Panc1 (cell line): Measurements from ENCODE around the gene APCDD1. TPM values are rescaled to one million over a fixed set of nuclear protein-coding genes. Genes with fewer than 3 reads are reported as not detected.

Source experiments
- ATAC-seq: fragments of 200-7000 bp; cut with Tn5 transposase; 2 replicates; pipeline ENCODE4 v1.9.1; 2020; ENCODE audit warnings: mild to moderate bottlenecking, moderate library complexity
- BruUV-seq: library from RNA; stranded (reverse); fragments of 400-500 nt; replicated peaks from 2 replicates; lab custom pipeline; 2021; lab: Mats Ljungman, UMichigan
- CTCF ChIA-PET: fragments of 300-600 bp; sonication (Branson Sonifier 250); formaldehyde crosslinking; loops from one replicate; lab custom pipeline; 2022; ENCODE audit warnings: antibody characterized with exemption; lab: Charles Lee
- POLR2A ChIA-PET: fragments of 300-600 bp; sonication (Branson Sonifier 250); formaldehyde crosslinking; loops from one replicate; lab custom pipeline; 2022; ENCODE audit warnings: antibody characterized with exemption; lab: Charles Lee
- DNase-seq: peaks from one replicate; pipeline ENCODE4 v3.0.0-alpha.2; 2010; ENCODE audit warnings: low read depth, low spot score
- H3K27ac ChIP-seq: 2 replicates; pipeline ENCODE4 v1.5.1; 2011; ENCODE audit warnings: mild to moderate bottlenecking, low read length, inconsistent platforms
- H3K27me3 ChIP-seq: fragments of 200-500 bp; sonication (Bioruptor generic); 2 replicates; pipeline ENCODE4 v1.6.0; 2014; ENCODE audit warnings: low read length, inconsistent platforms; ENCODE audit not compliant: control insufficient read depth, insufficient read depth
- H3K36me3 ChIP-seq: fragments of 200-500 bp; sonication (Bioruptor generic); 2 replicates; pipeline ENCODE4 v1.5.1; 2014; ENCODE audit warnings: inconsistent platforms, mild to moderate bottlenecking, low read length, moderate library complexity; ENCODE audit not compliant: control insufficient read depth, insufficient read depth
- H3K4me1 ChIP-seq: 2 replicates; pipeline ENCODE4 v1.5.1; 2011; ENCODE audit warnings: inconsistent platforms, mild to moderate bottlenecking, low read length, moderate library complexity; ENCODE audit not compliant: control insufficient read depth, insufficient read depth
- H3K4me3 ChIP-seq, 2 experiments: 2 replicates each; pipeline ENCODE4 v1.5.1; 2011 to 2012; ENCODE audit warnings: low read depth in 2 of 2, low read length in 2 of 2, mild to moderate bottlenecking in 2 of 2, inconsistent platforms in 1 of 2, moderate library complexity in 1 of 2
- H3K9me3 ChIP-seq: fragments of 200-500 bp; sonication (Bioruptor generic); 2 replicates; pipeline ENCODE4 v1.5.1; 2014; ENCODE audit warnings: low read depth, mild to moderate bottlenecking, inconsistent platforms, low read length, moderate library complexity; ENCODE audit not compliant: control insufficient read depth, insufficient read depth
- POLR2AphosphoS5 ChIP-seq: IDR thresholded peaks from 2 replicates; pipeline ENCODE4 v1.6.1; 2012; ENCODE audit warnings: mild to moderate bottlenecking, low read depth, low read length, moderate library complexity
- SIN3A ChIP-seq: IDR thresholded peaks from 2 replicates; pipeline ENCODE4 v1.6.1; 2012; ENCODE audit warnings: low read depth, mild to moderate bottlenecking, low read length, moderate library complexity, borderline replicate concordance; ENCODE audit not compliant: insufficient read depth
- TCF7L2 ChIP-seq: IDR thresholded peaks from 2 replicates; pipeline ENCODE4 v1.6.1; 2011; ENCODE audit warnings: mild to moderate bottlenecking, low read depth, low read length, inconsistent platforms
- in situ Hi-C: cut with HindIII; loops from 2 replicates; pipeline ENCODE4 v1.10.0; 2016; ENCODE audit warnings: low sequenced_read_pairs, low pct_unique_long_range_greater_than_20kb
- intact Hi-C: fragments of 100-400 bp; cut with micrococcal nuclease; formaldehyde crosslinking; loops from one replicate; pipeline ENCODE4 v1.10.0; 2022; ENCODE audit not compliant: unreplicated experiment
- total RNA-seq: library from RNA; stranded (reverse); gene quantifications from one replicate; pipeline ENCODE4 v1.2.1, GENCODE V29; 2021; ENCODE audit not compliant: unreplicated experiment
- TF ChIP-seq, protein P1 (sequence below): fragments of 450-650 bp; IDR thresholded peaks from 2 replicates; pipeline ENCODE4 v1.5.1; 2017; ENCODE audit warnings: mild to moderate bottlenecking
- TF ChIP-seq, protein P2 (sequence below), 2 experiments: IDR thresholded peaks; 2 replicates each; pipeline ENCODE4 v1.6.1; 2011 to 2012; ENCODE audit warnings: low read depth in 2 of 2, control low read depth in 1 of 2, low read length in 1 of 2, mild to moderate bottlenecking in 1 of 2, moderate library complexity in 1 of 2; ENCODE audit not compliant: insufficient read depth in 1 of 2

Gene APCDD1
- total RNA-seq, 1 experiment from 2014 or later: 0.36 TPM

DNA sequence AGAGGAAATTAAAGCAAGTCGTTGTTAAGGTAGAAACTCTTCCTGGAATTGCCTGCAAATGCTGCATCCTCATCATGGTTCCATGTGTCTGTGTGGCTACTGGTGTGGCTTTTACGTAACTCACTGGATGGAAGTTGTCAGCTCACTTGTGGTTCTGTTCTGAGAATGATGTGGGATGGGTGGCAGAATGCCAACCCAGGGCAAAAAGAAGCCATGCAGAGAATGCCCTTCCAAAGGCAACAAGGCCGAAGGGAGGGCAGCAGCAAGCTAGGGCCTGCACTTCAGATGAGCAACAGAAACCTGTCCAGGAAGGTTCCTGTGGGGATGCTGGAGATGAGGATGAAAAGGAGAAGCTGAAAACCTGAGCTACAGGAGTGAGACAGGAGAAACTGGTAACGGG is 61.0 kb downstream of the APCDD1 start:
- no peaks in the 10 kb centered on the region for H3K4me1 ChIP-seq
- H3K36me3 ChIP-seq: no peaks in the 10 kb centered on the region
- ATAC-seq (no peak), DNase-seq (no peak)
- no peaks in the 10 kb centered on the region for H3K9me3 ChIP-seq
- intact Hi-C loops: no loop called here
- H3K27me3 ChIP-seq: peaks cover 15% of the 10 kb centered on the region
- BruUV-seq: no TSS peak
- H3K4me3 ChIP-seq: no peak overlapping the region
- CTCF ChIA-PET: no interaction called here
- in situ Hi-C loops: no loop called here
- no peak overlapping the region for H3K27ac ChIP-seq
- TF ChIP-seq, protein P1, sequence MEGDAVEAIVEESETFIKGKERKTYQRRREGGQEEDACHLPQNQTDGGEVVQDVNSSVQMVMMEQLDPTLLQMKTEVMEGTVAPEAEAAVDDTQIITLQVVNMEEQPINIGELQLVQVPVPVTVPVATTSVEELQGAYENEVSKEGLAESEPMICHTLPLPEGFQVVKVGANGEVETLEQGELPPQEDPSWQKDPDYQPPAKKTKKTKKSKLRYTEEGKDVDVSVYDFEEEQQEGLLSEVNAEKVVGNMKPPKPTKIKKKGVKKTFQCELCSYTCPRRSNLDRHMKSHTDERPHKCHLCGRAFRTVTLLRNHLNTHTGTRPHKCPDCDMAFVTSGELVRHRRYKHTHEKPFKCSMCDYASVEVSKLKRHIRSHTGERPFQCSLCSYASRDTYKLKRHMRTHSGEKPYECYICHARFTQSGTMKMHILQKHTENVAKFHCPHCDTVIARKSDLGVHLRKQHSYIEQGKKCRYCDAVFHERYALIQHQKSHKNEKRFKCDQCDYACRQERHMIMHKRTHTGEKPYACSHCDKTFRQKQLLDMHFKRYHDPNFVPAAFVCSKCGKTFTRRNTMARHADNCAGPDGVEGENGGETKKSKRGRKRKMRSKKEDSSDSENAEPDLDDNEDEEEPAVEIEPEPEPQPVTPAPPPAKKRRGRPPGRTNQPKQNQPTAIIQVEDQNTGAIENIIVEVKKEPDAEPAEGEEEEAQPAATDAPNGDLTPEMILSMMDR: no peak
- TF ChIP-seq TCF7L2 (no peak), POLR2AphosphoS5 (no peak), SIN3A (no peak)
- TF ChIP-seq, protein P2, sequence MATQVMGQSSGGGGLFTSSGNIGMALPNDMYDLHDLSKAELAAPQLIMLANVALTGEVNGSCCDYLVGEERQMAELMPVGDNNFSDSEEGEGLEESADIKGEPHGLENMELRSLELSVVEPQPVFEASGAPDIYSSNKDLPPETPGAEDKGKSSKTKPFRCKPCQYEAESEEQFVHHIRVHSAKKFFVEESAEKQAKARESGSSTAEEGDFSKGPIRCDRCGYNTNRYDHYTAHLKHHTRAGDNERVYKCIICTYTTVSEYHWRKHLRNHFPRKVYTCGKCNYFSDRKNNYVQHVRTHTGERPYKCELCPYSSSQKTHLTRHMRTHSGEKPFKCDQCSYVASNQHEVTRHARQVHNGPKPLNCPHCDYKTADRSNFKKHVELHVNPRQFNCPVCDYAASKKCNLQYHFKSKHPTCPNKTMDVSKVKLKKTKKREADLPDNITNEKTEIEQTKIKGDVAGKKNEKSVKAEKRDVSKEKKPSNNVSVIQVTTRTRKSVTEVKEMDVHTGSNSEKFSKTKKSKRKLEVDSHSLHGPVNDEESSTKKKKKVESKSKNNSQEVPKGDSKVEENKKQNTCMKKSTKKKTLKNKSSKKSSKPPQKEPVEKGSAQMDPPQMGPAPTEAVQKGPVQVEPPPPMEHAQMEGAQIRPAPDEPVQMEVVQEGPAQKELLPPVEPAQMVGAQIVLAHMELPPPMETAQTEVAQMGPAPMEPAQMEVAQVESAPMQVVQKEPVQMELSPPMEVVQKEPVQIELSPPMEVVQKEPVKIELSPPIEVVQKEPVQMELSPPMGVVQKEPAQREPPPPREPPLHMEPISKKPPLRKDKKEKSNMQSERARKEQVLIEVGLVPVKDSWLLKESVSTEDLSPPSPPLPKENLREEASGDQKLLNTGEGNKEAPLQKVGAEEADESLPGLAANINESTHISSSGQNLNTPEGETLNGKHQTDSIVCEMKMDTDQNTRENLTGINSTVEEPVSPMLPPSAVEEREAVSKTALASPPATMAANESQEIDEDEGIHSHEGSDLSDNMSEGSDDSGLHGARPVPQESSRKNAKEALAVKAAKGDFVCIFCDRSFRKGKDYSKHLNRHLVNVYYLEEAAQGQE (IDR thresholded peaks at IDR 0.05; ENCODE audit: insufficient read depth in 1 of 2, low read depth in 2 of 2, low read length in 1 of 2): no peak
- POLR2A ChIA-PET: no interaction called here

DNA sequence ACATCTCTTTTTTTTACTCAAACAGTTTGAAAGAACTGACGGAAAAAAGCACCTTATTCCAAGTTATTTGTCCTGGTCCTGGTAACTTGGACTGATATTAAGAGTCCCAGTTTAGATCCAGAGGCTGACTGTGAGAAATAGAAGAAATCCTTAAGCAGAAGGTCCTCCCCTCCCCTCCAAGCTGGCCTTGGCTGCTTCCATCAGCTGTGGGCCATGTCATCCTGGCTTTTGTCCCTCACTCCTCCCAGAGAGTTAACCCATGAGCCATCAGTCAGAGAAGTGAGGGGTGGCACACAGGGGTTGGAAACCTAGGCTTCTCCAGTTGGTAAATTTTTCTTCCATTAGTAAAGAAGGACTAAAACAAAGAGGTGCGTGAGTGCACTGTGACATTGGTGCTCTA is 61.6 kb downstream of the APCDD1 start:
- H3K27ac ChIP-seq: no peak overlapping the region
- TF ChIP-seq SIN3A (no peak), POLR2AphosphoS5 (no peak), TCF7L2 (no peak)
- TF ChIP-seq, protein P2 (IDR thresholded peaks at IDR 0.05; ENCODE audit: insufficient read depth in 1 of 2, low read depth in 2 of 2, low read length in 1 of 2): no peak
- TF ChIP-seq, protein P1: no peak
- no peaks in the 10 kb centered on the region for H3K36me3 ChIP-seq
- POLR2A ChIA-PET: no interaction called here
- ATAC-seq (no peak), DNase-seq (no peak)
- CTCF ChIA-PET: no interaction called here
- intact Hi-C loops: no loop called here
- H3K4me1 ChIP-seq: no peaks in the 10 kb centered on the region
- no TSS peak for BruUV-seq
- in situ Hi-C loops: no loop called here
- no peak overlapping the region for H3K4me3 ChIP-seq
- H3K27me3 ChIP-seq: peaks cover 15% of the 10 kb centered on the region
- no peaks in the 10 kb centered on the region for H3K9me3 ChIP-seq
